Measurements from ENCODE around the gene APLNR. TPM values are rescaled to one million over a fixed set of nuclear protein-coding genes. Genes with fewer than 3 reads are reported as not detected.

The APLNR gene
- total and polyA plus RNA-seq, 2 of the 4 experiments (the other 2 are of a cell fraction): not detected

DNA sequence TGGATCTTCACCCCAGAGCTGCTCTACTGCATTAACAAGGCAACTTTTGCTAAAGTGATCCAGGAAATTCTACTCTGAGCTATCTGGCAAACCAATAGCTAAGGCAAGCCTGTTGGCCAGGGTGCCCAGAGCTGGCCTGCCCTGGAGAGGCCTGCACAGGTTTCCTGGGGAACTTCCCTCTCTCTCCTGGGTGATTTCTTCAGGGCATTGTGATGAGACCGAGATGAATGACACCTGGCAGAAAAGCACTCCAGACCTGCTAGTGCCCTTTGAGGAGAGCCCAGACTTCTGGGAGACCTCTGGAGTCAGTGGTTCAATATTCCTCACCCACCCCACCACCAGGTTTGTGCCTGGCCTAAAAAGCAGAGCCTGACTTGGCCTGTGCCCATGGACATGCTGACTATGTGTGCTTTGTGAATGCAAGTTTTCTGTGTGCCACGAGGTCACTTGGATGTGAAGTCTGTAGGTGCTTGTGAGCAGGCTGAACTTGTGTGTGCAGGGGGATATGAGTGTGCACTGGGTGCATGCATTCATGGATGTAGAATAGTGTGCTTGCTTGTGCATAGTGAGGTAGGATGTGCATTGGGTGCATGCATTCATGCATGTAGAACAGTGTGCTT lies 4.4 kb upstream of the APLNR start:
- POLR2A ChIA-PET (ENCODE audit: unreplicated experiment): no interaction called here
- H2AFZ ChIP-seq (replicated peaks; ENCODE audit: low read length, poor library complexity): no peak overlapping the region
- intact Hi-C loops (cut with micrococcal nuclease): no loop called here
- H3K27me3 ChIP-seq (ENCODE audit: control insufficient read depth, insufficient read depth, low read length): peaks cover 29% of the 10 kb centered on the region
- TF ChIP-seq SMC3 (IDR thresholded peaks at IDR 0.05; ENCODE audit: low read depth, low read length) (no peak), RCOR1 (IDR thresholded peaks at IDR 0.05; ENCODE audit: insufficient replicate concordance, low read length) (no peak), RAD21 (IDR thresholded peaks at IDR 0.05; ENCODE audit: low read length) (no peak), RFX5 (IDR thresholded peaks at IDR 0.05; ENCODE audit: low read depth, low read length) (no peak), POLR2A (IDR thresholded peaks at IDR 0.05; ENCODE audit: low read depth, low read length) (no peak), FOS (IDR thresholded peaks at IDR 0.05; ENCODE audit: low read depth, low read length) (no peak), MAFK (IDR thresholded peaks at IDR 0.05; ENCODE audit: low read depth, low read length) (no peak), CHD1 (IDR thresholded peaks at IDR 0.05; ENCODE audit: low read depth, low read length) (no peak), MAZ (IDR thresholded peaks at IDR 0.05; ENCODE audit: borderline replicate concordance, low read depth, low read length) (no peak), BHLHE40 (IDR thresholded peaks at IDR 0.05; ENCODE audit: low read depth, low read length) (no peak), CEBPB (IDR thresholded peaks at IDR 0.05; ENCODE audit: low read depth, low read length) (no peak), MXI1 (IDR thresholded peaks at IDR 0.05; ENCODE audit: borderline replicate concordance, low read depth, low read length) (no peak), NFE2L2 (IDR thresholded peaks at IDR 0.05; ENCODE audit: low read depth, low read length) (no peak)
- TF ChIP-seq, protein P1, sequence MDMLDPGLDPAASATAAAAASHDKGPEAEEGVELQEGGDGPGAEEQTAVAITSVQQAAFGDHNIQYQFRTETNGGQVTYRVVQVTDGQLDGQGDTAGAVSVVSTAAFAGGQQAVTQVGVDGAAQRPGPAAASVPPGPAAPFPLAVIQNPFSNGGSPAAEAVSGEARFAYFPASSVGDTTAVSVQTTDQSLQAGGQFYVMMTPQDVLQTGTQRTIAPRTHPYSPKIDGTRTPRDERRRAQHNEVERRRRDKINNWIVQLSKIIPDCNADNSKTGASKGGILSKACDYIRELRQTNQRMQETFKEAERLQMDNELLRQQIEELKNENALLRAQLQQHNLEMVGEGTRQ (IDR thresholded peaks at IDR 0.05; ENCODE audit: low read depth, low read length): no peak
- TF ChIP-seq, protein P2, sequence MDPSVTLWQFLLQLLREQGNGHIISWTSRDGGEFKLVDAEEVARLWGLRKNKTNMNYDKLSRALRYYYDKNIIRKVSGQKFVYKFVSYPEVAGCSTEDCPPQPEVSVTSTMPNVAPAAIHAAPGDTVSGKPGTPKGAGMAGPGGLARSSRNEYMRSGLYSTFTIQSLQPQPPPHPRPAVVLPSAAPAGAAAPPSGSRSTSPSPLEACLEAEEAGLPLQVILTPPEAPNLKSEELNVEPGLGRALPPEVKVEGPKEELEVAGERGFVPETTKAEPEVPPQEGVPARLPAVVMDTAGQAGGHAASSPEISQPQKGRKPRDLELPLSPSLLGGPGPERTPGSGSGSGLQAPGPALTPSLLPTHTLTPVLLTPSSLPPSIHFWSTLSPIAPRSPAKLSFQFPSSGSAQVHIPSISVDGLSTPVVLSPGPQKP (IDR thresholded peaks at IDR 0.05; ENCODE audit: borderline replicate concordance, low read depth, low read length): no peak
- TF ChIP-seq, protein P3, sequence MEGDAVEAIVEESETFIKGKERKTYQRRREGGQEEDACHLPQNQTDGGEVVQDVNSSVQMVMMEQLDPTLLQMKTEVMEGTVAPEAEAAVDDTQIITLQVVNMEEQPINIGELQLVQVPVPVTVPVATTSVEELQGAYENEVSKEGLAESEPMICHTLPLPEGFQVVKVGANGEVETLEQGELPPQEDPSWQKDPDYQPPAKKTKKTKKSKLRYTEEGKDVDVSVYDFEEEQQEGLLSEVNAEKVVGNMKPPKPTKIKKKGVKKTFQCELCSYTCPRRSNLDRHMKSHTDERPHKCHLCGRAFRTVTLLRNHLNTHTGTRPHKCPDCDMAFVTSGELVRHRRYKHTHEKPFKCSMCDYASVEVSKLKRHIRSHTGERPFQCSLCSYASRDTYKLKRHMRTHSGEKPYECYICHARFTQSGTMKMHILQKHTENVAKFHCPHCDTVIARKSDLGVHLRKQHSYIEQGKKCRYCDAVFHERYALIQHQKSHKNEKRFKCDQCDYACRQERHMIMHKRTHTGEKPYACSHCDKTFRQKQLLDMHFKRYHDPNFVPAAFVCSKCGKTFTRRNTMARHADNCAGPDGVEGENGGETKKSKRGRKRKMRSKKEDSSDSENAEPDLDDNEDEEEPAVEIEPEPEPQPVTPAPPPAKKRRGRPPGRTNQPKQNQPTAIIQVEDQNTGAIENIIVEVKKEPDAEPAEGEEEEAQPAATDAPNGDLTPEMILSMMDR (conservative IDR thresholded peaks at IDR 0.05; ENCODE audit: low read depth, low read length): no peak
- no peak overlapping the region for H2BK120ac ChIP-seq (ENCODE audit: low read depth, low read length)
- H3K4me3 ChIP-seq (ENCODE audit: insufficient read depth, low read depth, low read length): no peak overlapping the region
- peak overlapping the region; percentile 29 for H2AK9ac ChIP-seq (replicated peaks; ENCODE audit: low read depth, low read length, poor library complexity)
- no peaks in the 10 kb centered on the region for H3K36me3 ChIP-seq (ENCODE audit: control insufficient read depth, insufficient read depth, low read length)
- no peak for ATAC-seq (ENCODE audit: low read depth)
- H3K27ac ChIP-seq (ENCODE audit: insufficient read depth, low read length): no peak overlapping the region
- H4K5ac ChIP-seq (ENCODE audit: low read depth, low read length): no peak overlapping the region
- H4K20me1 ChIP-seq (ENCODE audit: insufficient read depth, low read length): no peaks in the 10 kb centered on the region
- H4K8ac ChIP-seq (ENCODE audit: low read depth in 2 of 2, low read length in 2 of 2): no peak overlapping the region
- no peaks in the 10 kb centered on the region for H3K4me1 ChIP-seq (ENCODE audit: control insufficient read depth, insufficient read depth, low read length)
- H3K18ac ChIP-seq (ENCODE audit: low read depth, low read length): no peak overlapping the region
- in situ Hi-C loops (cut with MboI; ENCODE audit: low sequenced_read_pairs): loop anchor here (5.0 kb wide), 1 partner anchor 109 kb away; no protein-coding TSS in a partner anchor
- no TSS peak for BruUV-seq (replicated peaks)
- no peaks in the 10 kb centered on the region for H3K79me1 ChIP-seq (ENCODE audit: low read depth in 1 of 2, low read length in 2 of 2)
- CTCF ChIA-PET: no interaction called here
- no peak overlapping the region for H2AK5ac ChIP-seq (ENCODE audit: low read depth, low read length)
- H4K91ac ChIP-seq (ENCODE audit: insufficient read depth, low read depth, low read length): no peak overlapping the region
- no peak overlapping the region for H3K56ac ChIP-seq (ENCODE audit: extremely low read depth, insufficient read depth, low read length)
- no peak overlapping the region for H3K9ac ChIP-seq (ENCODE audit: low read depth, low read length)
- H2BK15ac ChIP-seq (ENCODE audit: low read depth, low read length): no peak overlapping the region
- no peak overlapping the region for H2BK20ac ChIP-seq (ENCODE audit: low read depth, low read length)
- DNase-seq: no peak
- 0% methylated on average over 1 of the region's 2 CpGs; no CpG with 5 or more reads in 1 of the 2 experiments for WGBS, 2 experiments (ENCODE audit: extremely low coverage in 2 of 2, insufficient read length in 1 of 2)
- no peak overlapping the region for H3K23ac ChIP-seq (ENCODE audit: low read depth, low read length)
- H3K14ac ChIP-seq (replicated peaks; ENCODE audit: low read depth, low read length): no peak overlapping the region
- dilution Hi-C loops (cut with HindIII; ENCODE audit: low sequenced_read_pairs, unreplicated experiment): no loop called here
- no peaks in the 10 kb centered on the region for H3K9me3 ChIP-seq (ENCODE audit: control insufficient read depth, insufficient read depth, low read length)
- no peak overlapping the region for H3K4me2 ChIP-seq (ENCODE audit: low read depth, low read length)
- H3K4ac ChIP-seq (ENCODE audit: low read depth, low read length): no peak overlapping the region
- no peak overlapping the region for H2BK5ac ChIP-seq (ENCODE audit: low read depth, low read length, poor library complexity, severe bottlenecking)
- H3K9me1 ChIP-seq (ENCODE audit: insufficient read depth, low read length): peaks cover 2% of the 10 kb centered on the region; the same call in 1 of the 2 replicates

All from IMR-90 (cell line).